NOMO-1 treated with dmso at 0.1 percent for 144 hours (cell line): ENCODE results near the gene CPA5.
"Not testable (repeated sequence)": the region's sequence is repeated elsewhere in the genome, so short reads cannot be mapped to it uniquely, and the experiment has no call there.

Experiments used
- DNase-seq: peaks from one replicate; lab custom pipeline; 2025; ENCODE audit not compliant: unreplicated experiment; lab: John Stamatoyannopoulos, UW

Gene CPA5

GRCh38 chr7:130374507-130374906, 29.9 kb downstream of the CPA5 start:
- DNase-seq, result no peak

- DNase-seq, result not testable (repeated sequence)
Measured at GRCh38 chr7:130376461-130376860, 31.8 kb downstream of the CPA5 start.

GRCh38 chr7:130377178-130377577, 32.6 kb downstream of the CPA5 start:
- DNase-seq, result no peak

- DNase-seq, result no peak
Measured at GRCh38 chr7:130379019-130379418, 34.4 kb downstream of the CPA5 start.

- DNase-seq, result no peak
Measured at GRCh38 chr7:130379532-130379920, 34.9 kb downstream of the CPA5 start.

- no peak for DNase-seq
Measured at GRCh38 chr7:130379921-130380860, 35.6 kb downstream of the CPA5 start, which contains the start of gene CPA1. Gene CPA1, plus strand, starts transcription at chr7:130380494. Its CDS starts 27 bp downstream, at chr7:130380521.

- no peak for DNase-seq
Measured at GRCh38 chr7:130380861-130381455, 36.3 kb downstream of the CPA5 start.

- DNase-seq, result no peak
Measured at GRCh38 chr7:130381468-130382312, 37.1 kb downstream of the CPA5 start.

GRCh38 chr7:130383187-130383980, 38.8 kb downstream of the CPA5 start:
- no peak for DNase-seq

- DNase-seq, result no peak
Measured at GRCh38 chr7:130384371-130384801, 39.8 kb downstream of the CPA5 start.

GRCh38 chr7:130384841-130385599, 40.4 kb downstream of the CPA5 start:
- no peak for DNase-seq

GRCh38 chr7:130385600-130386066, 41.0 kb downstream of the CPA5 start:
- no peak for DNase-seq

- DNase-seq, result no peak
Measured at GRCh38 chr7:130386876-130387275, 42.3 kb downstream of the CPA5 start.

GRCh38 chr7:130387306-130387627, 42.7 kb downstream of the CPA5 start:
- no peak for DNase-seq

GRCh38 chr7:130387628-130388403, 43.2 kb downstream of the CPA5 start:
- no peak for DNase-seq

- no peak for DNase-seq
Measured at GRCh38 chr7:130388671-130389070, 44.1 kb downstream of the CPA5 start.

GRCh38 chr7:130390486-130390885, 45.9 kb downstream of the CPA5 start:
- DNase-seq, result no peak

GRCh38 chr7:130393101-130393561, 48.5 kb downstream of the CPA5 start:
- DNase-seq, result no peak

GRCh38 chr7:130393841-130394411, 49.3 kb downstream of the CPA5 start:
- no peak for DNase-seq
